PC-3 (cell line): ENCODE data around the gene GDPD5. TPM values are rescaled to one million over a fixed set of nuclear protein-coding genes. Genes with fewer than 3 reads are reported as not detected.

Experiments used
- ATAC-seq: fragments of 200-7000 bp; cut with Tn5 transposase; 2 replicates; pipeline ENCODE4 v1.9.1; 2020; ENCODE audit warnings: mild to moderate bottlenecking, moderate library complexity
- BruUV-seq: library from RNA; stranded (reverse); fragments of 400-500 nt; replicated peaks from 2 replicates; lab custom pipeline; 2021; lab: Mats Ljungman, UMichigan
- CTCF ChIA-PET: fragments of 300-600 bp; sonication (Branson Sonifier 250); formaldehyde crosslinking; loops from one replicate; lab custom pipeline; 2022; ENCODE audit warnings: antibody characterized with exemption; lab: Charles Lee
- POLR2A ChIA-PET: fragments of 300-600 bp; sonication (Branson Sonifier 250); formaldehyde crosslinking; loops from one replicate; lab custom pipeline; 2022; ENCODE audit warnings: antibody characterized with exemption; ENCODE audit not compliant: unreplicated experiment; lab: Charles Lee
- DNase-seq: peaks from one replicate; pipeline ENCODE4 v3.0.0-alpha.2; 2015
- H2AFZ ChIP-seq: fragments of 300-600 bp; sonication (generic); 2 replicates; pipeline ENCODE4 v1.6.0; 2016; ENCODE audit warnings: antibody characterized with exemption, low read length
- H3F3A ChIP-seq: fragments of 300-600 bp; sonication (generic); one replicate; pipeline ENCODE4 v1.6.0; 2017; ENCODE audit warnings: antibody characterized with exemption, low read length, control low read depth, mild to moderate bottlenecking; ENCODE audit not compliant: unreplicated experiment
- H3K27ac ChIP-seq: fragments of 300-600 bp; sonication (generic); 2 replicates; pipeline ENCODE4 v1.5.1; 2016; ENCODE audit warnings: mild to moderate bottlenecking, low read length
- H3K27me3 ChIP-seq: fragments of 300-600 bp; sonication (generic); 2 replicates; pipeline ENCODE4 v1.6.1; 2016; ENCODE audit warnings: low read length, mixed read lengths
- H3K36me3 ChIP-seq: fragments of 300-600 bp; sonication (generic); 2 replicates; pipeline ENCODE4 v1.6.1; 2016; ENCODE audit warnings: low read depth, mixed run types, low read length, mixed read lengths
- H3K4me1 ChIP-seq: fragments of 300-600 bp; sonication (generic); 2 replicates; pipeline ENCODE4 v1.5.1; 2016; ENCODE audit warnings: low read length; ENCODE audit not compliant: insufficient read depth
- H3K4me2 ChIP-seq: fragments of 300-600 bp; sonication (generic); 2 replicates; pipeline ENCODE4 v1.6.0; 2016; ENCODE audit warnings: low read length
- H3K4me3 ChIP-seq: fragments of 300-600 bp; sonication (generic); 2 replicates; pipeline ENCODE4 v1.5.1; 2016; ENCODE audit warnings: mild to moderate bottlenecking, low read length, mixed read lengths
- H3K79me2 ChIP-seq: fragments of 300-600 bp; sonication (generic); 2 replicates; pipeline ENCODE4 v1.6.1; 2017; ENCODE audit warnings: low read length, mixed read lengths
- H3K9ac ChIP-seq: fragments of 300-600 bp; sonication (generic); 2 replicates; pipeline ENCODE4 v1.6.0; 2016; ENCODE audit warnings: mild to moderate bottlenecking, low read length
- H3K9me2 ChIP-seq: fragments of 300-600 bp; sonication (generic); replicated peaks from 2 replicates; pipeline ENCODE4 v1.6.1; 2016; ENCODE audit warnings: mixed run types, low read length, mixed read lengths
- H3K9me3 ChIP-seq: fragments of 300-600 bp; sonication (generic); 2 replicates; pipeline ENCODE4 v1.6.1; 2016; ENCODE audit warnings: low read length, mixed read lengths
- H4K20me1 ChIP-seq: fragments of 300-600 bp; sonication (generic); 2 replicates; pipeline ENCODE4 v1.6.1; 2016; ENCODE audit warnings: low read length, mixed read lengths
- CTCF ChIP-seq: fragments of 300-600 bp; sonication (generic); conservative IDR thresholded peaks from 2 replicates; pipeline ENCODE4 v1.5.1; 2017; ENCODE audit warnings: antibody characterized with exemption, low read depth, mild to moderate bottlenecking, low read length
- EZH2 ChIP-seq: fragments of 300-600 bp; sonication (generic); IDR thresholded peaks from one replicate; pipeline ENCODE4 v1.6.1; 2017; ENCODE audit warnings: antibody characterized with exemption, mild to moderate bottlenecking, low read length; ENCODE audit not compliant: unreplicated experiment
- EZH2phosphoT487 ChIP-seq: fragments of 300-600 bp; sonication (generic); IDR thresholded peaks from 2 replicates; pipeline ENCODE4 v1.6.1; 2018; ENCODE audit warnings: mild to moderate bottlenecking, antibody characterized with exemption, low read length, borderline replicate concordance
- intact Hi-C: fragments of 100-400 bp; cut with micrococcal nuclease; formaldehyde crosslinking; loops from 2 replicates; pipeline ENCODE4 v1.9.0; 2023
- total RNA-seq: library from RNA; depleted of rRNA; stranded (reverse); fragments of >200 nt; gene quantifications from 2 replicates; pipeline ENCODE4 v1.2.3, GENCODE V29; 2014

GDPD5 gene
- total RNA-seq, 1 experiment from 2014 or later, result 21.4 TPM

GRCh38 chr11:75467881-75468280, 57.9 kb downstream of the GDPD5 start:
- no peak for DNase-seq
- intact Hi-C loops, result no loop called here
- no peaks in the 10 kb centered on the region for H3K9me3 ChIP-seq
- no peaks in the 10 kb centered on the region for H3K79me2 ChIP-seq
- H3K4me2 ChIP-seq, result no peak overlapping the region
- H3K4me3 ChIP-seq, result no peak overlapping the region
- no peak overlapping the region for H2AFZ ChIP-seq
- TF ChIP-seq EZH2phosphoT487 (no peak), EZH2 (no peak), CTCF (no peak)
- ChIA-PET CTCF (no interaction called here), POLR2A (no interaction called here)
- no peaks in the 10 kb centered on the region for H3K27me3 ChIP-seq
- no peak overlapping the region for H3K9ac ChIP-seq
- H3K9me2 ChIP-seq, result no peaks in the 10 kb centered on the region
- BruUV-seq, result no TSS peak
- no peak overlapping the region for H3K27ac ChIP-seq
- ATAC-seq, result no peak
- H3K36me3 ChIP-seq, result no peaks in the 10 kb centered on the region
- H3F3A ChIP-seq, result no peaks in the 10 kb centered on the region
- H4K20me1 ChIP-seq, result no peaks in the 10 kb centered on the region
- H3K4me1 ChIP-seq, result no peaks in the 10 kb centered on the region

- Histone ChIP-seq H2AFZ (no peak overlapping the region), H3K79me2 (no peaks in the 10 kb centered on the region), H3K4me3 (no peak overlapping the region), H3K36me3 (no peaks in the 10 kb centered on the region), H3K27ac (no peak overlapping the region), H3K27me3 (no peaks in the 10 kb centered on the region), H3K9ac (no peak overlapping the region), H3K9me2 (no peaks in the 10 kb centered on the region), H3K4me2 (no peak overlapping the region), H3K4me1 (no peaks in the 10 kb centered on the region), H4K20me1 (no peaks in the 10 kb centered on the region), H3K9me3 (no peaks in the 10 kb centered on the region), H3F3A (no peaks in the 10 kb centered on the region)
- no TSS peak for BruUV-seq
- ATAC-seq (no peak), DNase-seq (no peak)
- ChIA-PET CTCF (no interaction called here), POLR2A (no interaction called here)
- no peak for TF ChIP-seq EZH2phosphoT487
- no peak for TF ChIP-seq CTCF
- TF ChIP-seq EZH2, result no peak
- intact Hi-C loops, result no loop called here
Measured at GRCh38 chr11:75467311-75467710, 58.4 kb downstream of the GDPD5 start.

- intact Hi-C loops, result no loop called here
- no peaks in the 10 kb centered on the region for H3K36me3 ChIP-seq
- H2AFZ ChIP-seq, result no peak overlapping the region
- H3K27me3 ChIP-seq, result no peaks in the 10 kb centered on the region
- H4K20me1 ChIP-seq, result no peaks in the 10 kb centered on the region
- no peak overlapping the region for H3K27ac ChIP-seq
- DNase-seq (no peak), ATAC-seq (no peak)
- H3K9ac ChIP-seq, result no peak overlapping the region
- no peak overlapping the region for H3K4me3 ChIP-seq
- no peaks in the 10 kb centered on the region for H3K4me1 ChIP-seq
- H3F3A ChIP-seq, result no peaks in the 10 kb centered on the region
- TF ChIP-seq EZH2 (no peak), CTCF (no peak), EZH2phosphoT487 (no peak)
- H3K9me2 ChIP-seq, result no peaks in the 10 kb centered on the region
- ChIA-PET POLR2A (no interaction called here), CTCF (no interaction called here)
- no TSS peak for BruUV-seq
- H3K79me2 ChIP-seq, result no peaks in the 10 kb centered on the region
- H3K4me2 ChIP-seq, result no peak overlapping the region
- no peaks in the 10 kb centered on the region for H3K9me3 ChIP-seq
Measured at GRCh38 chr11:75465701-75466531, 59.8 kb downstream of the GDPD5 start.
